Upper lobe of left lung (tissue), 6 donors: Measurements from ENCODE around the gene TBXAS1. TPM values are rescaled to one million over a fixed set of nuclear protein-coding genes. Genes with fewer than 3 reads are reported as not detected.

ENCODE experiments used
- ATAC-seq, 2 donors: fragments of 200-7000 bp; cut with Tn5 transposase; one replicate each; pipeline ENCODE4 v1.9.1; 2022; ENCODE audit warnings: mild to moderate bottlenecking in 2 of 2, moderate library complexity in 2 of 2; ENCODE audit not compliant: low FRiP score in 2 of 2
- DNase-seq, 2 donors: peaks; one replicate each; pipeline ENCODE4 v3.0.0-alpha.2; 2019 to 2020
- H3K27ac ChIP-seq, 4 donors: fragments of 200-600 bp; sonication (generic); one replicate each; pipeline ENCODE4 v1.5.1; 2016 to 2019
- H3K27me3 ChIP-seq, 4 donors: fragments of 200-600 bp; sonication (generic); one replicate each; pipeline ENCODE4 v1.5.1; 2017 to 2019
- H3K36me3 ChIP-seq, 4 donors: fragments of 200-600 bp; sonication (generic); one replicate each; pipeline ENCODE4 v1.5.1; 2016 to 2019
- H3K4me1 ChIP-seq, 4 donors: fragments of 200-600 bp; sonication (generic); one replicate each; pipeline ENCODE4 v1.5.1; 2018 to 2019
- H3K4me3 ChIP-seq, 4 donors: fragments of 200-600 bp; sonication (generic); one replicate each; pipeline ENCODE4 v1.5.1; 2017 to 2019; ENCODE audit warnings: mild to moderate bottlenecking in 2 of 4, moderate library complexity in 1 of 4
- H3K9me3 ChIP-seq, 4 donors: fragments of 200-600 bp; sonication (generic); one replicate each; pipeline ENCODE4 v1.5.1; 2018 to 2019
- CTCF ChIP-seq, 6 experiments: fragments of 450-650 bp in 4 of 6; fragments of 200-600 bp in 2 of 6; sonication (generic) in 2 of 6; IDR thresholded peaks; one replicate each; pipeline ENCODE4 v1.5.1; 2016 to 2019; ENCODE audit warnings: antibody characterized with exemption in 6 of 6
- EP300 ChIP-seq, 4 donors: sonication (generic); formaldehyde crosslinking; IDR thresholded peaks; one replicate each; pipeline ENCODE4 v1.5.1; 2017; ENCODE audit warnings: antibody characterized with exemption in 4 of 4, control low read depth in 2 of 4
- POLR2A ChIP-seq, 4 donors: fragments of 450-650 bp; IDR thresholded peaks; one replicate each; pipeline ENCODE4 v1.5.1; 2016 to 2017; ENCODE audit warnings: antibody characterized with exemption in 4 of 4, mild to moderate bottlenecking in 2 of 4
- POLR2AphosphoS5 ChIP-seq, 2 donors: sonication (generic); formaldehyde crosslinking; IDR thresholded peaks; one replicate each; pipeline ENCODE4 v1.5.1; 2017; ENCODE audit warnings: antibody characterized with exemption in 2 of 2
- WGBS, 2 donors: methylation state at CpG; one replicate each; pipeline ENCODE4 v1.1.5; 2017 to 2018; 5-methylcytosine and 5-hydroxymethylcytosine counted together
- total RNA-seq, 6 donors: library from RNA; depleted of rRNA in 4 of 6; stranded (reverse); fragments of >200 nt in 4 of 6; gene quantifications; one replicate each; pipeline versions ENCODE4 v1.1.0 to v1.2.1, GENCODE V29; 2016 to 2021
- donor health status: DM: no; HTN: no; CAD: no; lungs with moderate emphysema.
- donor health status: DM: no; HTN: yes; CAD: no; lungs with severe emphysema.

TBXAS1 gene
- total RNA-seq, 6 donors from 2014 or later: 62.8 to 317 (median 85.6) TPM

GRCh38 chr7:140035400-140036223, 206.5 kb downstream of the TBXAS1 start:
- H3K27ac ChIP-seq: no peak overlapping the region
- TF ChIP-seq POLR2A (IDR thresholded peaks at IDR 0.05) (no peak), EP300 (IDR thresholded peaks at IDR 0.05) (no peak), POLR2AphosphoS5 (IDR thresholded peaks at IDR 0.05) (no peak), CTCF (IDR thresholded peaks at IDR 0.05) (no peak)
- peaks cover 0 to 3% (median 0%) of the 10 kb centered on the region in 4 donors for H3K4me1 ChIP-seq
- no peak overlapping the region for H3K4me3 ChIP-seq
- H3K9me3 ChIP-seq: no peaks in the 10 kb centered on the region
- H3K27me3 ChIP-seq: no peaks in the 10 kb centered on the region
- DNase-seq (no peak), ATAC-seq (no peak)
- 81 to 88% methylated on average over 4 to 7 of the region's 7 CpGs for WGBS, 2 donors
- peaks cover 9 to 78% (median 33%) of the 10 kb centered on the region in 4 donors for H3K36me3 ChIP-seq

GRCh38 chr7:140036224-140036962, 207.3 kb downstream of the TBXAS1 start:
- Histone ChIP-seq H3K4me1 (peaks cover 0 to 3% (median 0%) of the 10 kb centered on the region in 4 donors), H3K4me3 (no peak overlapping the region), H3K27me3 (no peaks in the 10 kb centered on the region), H3K9me3 (no peaks in the 10 kb centered on the region), H3K36me3 (peaks cover 10 to 78% (median 37%) of the 10 kb centered on the region in 4 donors), H3K27ac (no peak overlapping the region)
- DNase-seq: no peak
- WGBS, 2 donors: 72 to 75% methylated on average over 11 of the region's 11 CpGs
- TF ChIP-seq CTCF (IDR thresholded peaks at IDR 0.05) (no peak), POLR2AphosphoS5 (IDR thresholded peaks at IDR 0.05) (no peak), POLR2A (IDR thresholded peaks at IDR 0.05) (no peak), EP300 (IDR thresholded peaks at IDR 0.05) (no peak)
- ATAC-seq: no peak

- Histone ChIP-seq H3K9me3 (no peaks in the 10 kb centered on the region), H3K4me1 (peaks cover 0 to 3% (median 0%) of the 10 kb centered on the region in 4 donors), H3K27me3 (no peaks in the 10 kb centered on the region), H3K36me3 (peaks cover 14 to 81% (median 37%) of the 10 kb centered on the region in 4 donors), H3K27ac (peak overlapping the region in 2 of 4 donors; percentile 42 to 51), H3K4me3 (no peak overlapping the region)
- WGBS, 2 donors: 62 to 74% methylated on average over 7 of the region's 7 CpGs
- no peak for DNase-seq
- no peak for TF ChIP-seq POLR2A (IDR thresholded peaks at IDR 0.05)
- TF ChIP-seq EP300 (IDR thresholded peaks at IDR 0.05): no peak
- no peak for ATAC-seq
These were observed 210.0 kb downstream of the TBXAS1 start for GRCh38 chr7:140039066-140039465.

- H3K9me3 ChIP-seq: no peaks in the 10 kb centered on the region
- TF ChIP-seq EP300 (IDR thresholded peaks at IDR 0.05) (no peak), POLR2A (IDR thresholded peaks at IDR 0.05) (no peak), POLR2AphosphoS5 (IDR thresholded peaks at IDR 0.05) (no peak), CTCF (IDR thresholded peaks at IDR 0.05) (no peak)
- peaks cover 0 to 3% (median 0%) of the 10 kb centered on the region in 4 donors for H3K4me1 ChIP-seq
- peak overlapping the region in 2 of 4 donors; percentile 42 to 51 for H3K27ac ChIP-seq
- H3K36me3 ChIP-seq: peaks cover 14 to 80% (median 39%) of the 10 kb centered on the region in 4 donors
- H3K4me3 ChIP-seq: no peak overlapping the region
- DNase-seq (no peak), ATAC-seq (no peak)
- WGBS, 2 donors: 96% methylated on average over 8 to 12 of the region's 12 CpGs
- no peaks in the 10 kb centered on the region for H3K27me3 ChIP-seq
These were observed 210.8 kb downstream of the TBXAS1 start for GRCh38 chr7:140039896-140040295.

GRCh38 chr7:140041659-140042385, 212.8 kb downstream of the TBXAS1 start:
- Histone ChIP-seq H3K4me3 (no peak overlapping the region), H3K9me3 (no peaks in the 10 kb centered on the region), H3K36me3 (peaks cover 14 to 81% (median 38%) of the 10 kb centered on the region in 4 donors), H3K27ac (no peak overlapping the region), H3K4me1 (no peaks in the 10 kb centered on the region), H3K27me3 (no peaks in the 10 kb centered on the region)
- 92 to 93% methylated on average over 12 of the region's 12 CpGs for WGBS, 2 donors
- DNase-seq: no peak
- no peak for ATAC-seq
- TF ChIP-seq POLR2A (IDR thresholded peaks at IDR 0.05): no peak
- no peak for TF ChIP-seq EP300 (IDR thresholded peaks at IDR 0.05)
- TF ChIP-seq CTCF (IDR thresholded peaks at IDR 0.05): no peak
